HepG2 (cell line): ENCODE data around the gene GRM8. TPM values are rescaled to one million over a fixed set of nuclear protein-coding genes. Genes with fewer than 3 reads are reported as not detected.

Experiments used
- ADNP ChIP-seq: sonication (generic); formaldehyde crosslinking; IDR thresholded peaks from 2 replicates; pipeline ENCODE4 v1.4.0; 2020; ENCODE audit warnings: missing genetic modification reagents
- CEBPG ChIP-seq: IDR thresholded peaks from 2 replicates; pipeline ENCODE4 v1.6.1; 2016
- FOXJ3 ChIP-seq: sonication (generic); formaldehyde crosslinking; IDR thresholded peaks from 2 replicates; pipeline ENCODE4 v1.4.0; 2020; ENCODE audit warnings: missing genetic modification reagents, mild to moderate bottlenecking, borderline replicate concordance
- GABPB1 ChIP-seq: IDR thresholded peaks from 2 replicates; pipeline ENCODE4 v1.6.1; 2016; ENCODE audit warnings: mild to moderate bottlenecking, missing genetic modification reagents, moderate library complexity, missing compliant biosample characterization
- HNF4A ChIP-seq: sonication (generic); formaldehyde crosslinking; IDR thresholded peaks from 2 replicates; pipeline ENCODE4 v1.4.0; 2020; ENCODE audit warnings: missing genetic modification reagents
- NR3C1 ChIP-seq: sonication (generic); formaldehyde crosslinking; IDR thresholded peaks from 2 replicates; pipeline ENCODE4 v1.4.0; 2020; ENCODE audit warnings: missing genetic modification reagents
- PBX2 ChIP-seq: IDR thresholded peaks from 2 replicates; pipeline ENCODE4 v1.6.1; 2016; ENCODE audit warnings: control low read depth
- PHF20 ChIP-seq: sonication (generic); formaldehyde crosslinking; IDR thresholded peaks from 2 replicates; pipeline ENCODE4 v1.5.0; 2020; ENCODE audit warnings: mild to moderate bottlenecking, missing genetic modification reagents
- POLR2G ChIP-seq: fragments of 200-400 bp; formaldehyde crosslinking; IDR thresholded peaks from 2 replicates; pipeline ENCODE4 v1.6.1; 2018; ENCODE audit warnings: mild to moderate bottlenecking, low read depth, low read length, moderate library complexity
- PRDM15 ChIP-seq: sonication (generic); formaldehyde crosslinking; IDR thresholded peaks from 2 replicates; pipeline ENCODE4 v1.4.0; 2020; ENCODE audit warnings: missing genetic modification reagents
- RBM22 ChIP-seq: fragments of 200-400 bp; formaldehyde crosslinking; optimal IDR thresholded peaks from 2 replicates; pipeline ENCODE3; 2017; ENCODE audit warnings: mild to moderate bottlenecking, low read length, moderate library complexity
- STAG1 ChIP-seq: sonication (generic); formaldehyde crosslinking; IDR thresholded peaks from 2 replicates; pipeline ENCODE4 v1.4.0; 2020; ENCODE audit warnings: missing genetic modification reagents
- STAT6 ChIP-seq: sonication (generic); formaldehyde crosslinking; IDR thresholded peaks from 2 replicates; pipeline ENCODE4 v1.4.0; 2020; ENCODE audit warnings: missing genetic modification reagents, mild to moderate bottlenecking, borderline replicate concordance
- TEAD3 ChIP-seq: optimal IDR thresholded peaks from 2 replicates; pipeline ENCODE3; 2016; ENCODE audit warnings: borderline replicate concordance
- THAP11 ChIP-seq: IDR thresholded peaks from 2 replicates; pipeline ENCODE4 v1.6.1; 2016; ENCODE audit warnings: missing biosample characterization, missing genetic modification reagents
- XRCC5 ChIP-seq: fragments of 200-400 bp; formaldehyde crosslinking; optimal IDR thresholded peaks from 2 replicates; pipeline ENCODE3; 2017; ENCODE audit warnings: mild to moderate bottlenecking, low read length
- ZBTB10 ChIP-seq: sonication (generic); formaldehyde crosslinking; IDR thresholded peaks from 2 replicates; pipeline ENCODE4 v1.4.0; 2020; ENCODE audit warnings: missing genetic modification reagents, borderline replicate concordance
- ZEB1 ChIP-seq: IDR thresholded peaks from 2 replicates; pipeline ENCODE4 v1.6.1; 2012; ENCODE audit warnings: mild to moderate bottlenecking, low read depth, inconsistent platforms; ENCODE audit not compliant: insufficient replicate concordance
- ZNF160 ChIP-seq: sonication (generic); formaldehyde crosslinking; IDR thresholded peaks from 2 replicates; pipeline ENCODE4 v1.8.0; 2022; ENCODE audit warnings: mild to moderate bottlenecking, inconsistent platforms, missing genetic modification reagents
- ZNF225 ChIP-seq: sonication (generic); formaldehyde crosslinking; IDR thresholded peaks from 2 replicates; pipeline ENCODE4 v1.4.0; 2020; ENCODE audit warnings: mild to moderate bottlenecking, missing genetic modification reagents
- ZNF879 ChIP-seq: sonication (generic); formaldehyde crosslinking; IDR thresholded peaks from 2 replicates; pipeline ENCODE4 v1.8.1; 2023; ENCODE audit warnings: missing genetic modification reagents
- polyA plus RNA-seq, 8 experiments: library from polyadenylated mRNA; depleted of rRNA in 3 of 8; stranded (reverse) in 7 of 8; unstranded in 1 of 8; fragments of >200 nt; fragmentation: Illumina TruSeq in 4 of 8; extraction: Trizol in 4 of 8; gene quantifications; 2 replicates each; pipeline versions ENCODE4 v1.2.1 to v1.2.3, GENCODE V29; 2011 to 2016; ENCODE audit warnings: low read depth in 4 of 8, missing spikeins in 1 of 8, mixed read lengths in 1 of 8; ENCODE audit not compliant: insufficient read depth in 1 of 8
- total RNA-seq, 5 experiments: library from RNA; depleted of rRNA; stranded (reverse); fragments of >200 nt; fragmentation: Illumina TruSeq; extraction: Trizol; gene quantifications; 2 replicates each; pipeline ENCODE4 v1.2.3, GENCODE V29; 2016; ENCODE audit warnings: low read depth in 1 of 5

The GRM8 gene
- total and polyA plus RNA-seq, 2 of the 13 experiments (the other 11 are each of a cell fraction or from before 2014, with no cell fraction given) = not detected

GRCh38 chr7:126803060-126803665, 449.6 kb downstream of the GRM8 start (continued):
- TF ChIP-seq PHF20 (CRISPR knock-in tag) (no peak), ZNF160 (no peak), STAG1 (CRISPR knock-in tag) (peak; percentile 85), XRCC5 (no peak), RBM22 (no peak), PRDM15 (no peak), ADNP (CRISPR knock-in tag) (no peak), THAP11 (CRISPR knock-in tag) (no peak), ZEB1 (no peak), STAT6 (CRISPR knock-in tag) (no peak), NR3C1 (no peak), ZNF879 (CRISPR knock-in tag) (no peak), ZBTB10 (CRISPR knock-in tag) (no peak), POLR2G (no peak), GABPB1 (CRISPR knock-in tag) (no peak), PBX2 (no peak), HNF4A (CRISPR knock-in tag) (peak; percentile 35; the same call in 1 of the 2 replicates), ZNF225 (CRISPR knock-in tag) (no peak), CEBPG (CRISPR knock-in tag) (peak; percentile 48), TEAD3 (CRISPR knock-in tag) (peak; percentile 42), FOXJ3 (no peak)
